Common myeloid progenitor, CD34-positive (primary cell): ENCODE results near the gene BTBD9.

Source experiments
- CTCF ChIA-PET: fragments of 350-600 bp; sonication (Branson Sonifier 250); formaldehyde crosslinking; loops from one replicate; lab custom pipeline; 2021; ENCODE audit warnings: antibody characterized with exemption; lab: Charles Lee
- POLR2A ChIA-PET: fragments of 350-600 bp; sonication (Branson Sonifier 250); formaldehyde crosslinking; loops from one replicate; lab custom pipeline; 2021; ENCODE audit warnings: antibody characterized with exemption; lab: Charles Lee
- DNase-seq, 3 donors: peaks; one replicate each; pipeline versions ENCODE4 v3.0.0 to v3.0.0-alpha.2; 2013
- H3K27ac ChIP-seq, 2 experiments: 1 replicate in 1 of 2; 2 replicates in 1 of 2; pipeline ENCODE4 v1.7.0; 2013; ENCODE audit warnings: inconsistent platforms in 2 of 2, low read length in 2 of 2, mild to moderate bottlenecking in 2 of 2, low read depth in 1 of 2, moderate library complexity in 1 of 2; ENCODE audit not compliant: severe bottlenecking in 2 of 2, insufficient read depth in 1 of 2, poor library complexity in 1 of 2
- H3K27me3 ChIP-seq, 5 experiments: replicated peaks in 2 of 5; 1 replicate in 3 of 5; 2 replicates in 2 of 5; pipeline versions ENCODE4 v1.6.1 to v1.7.0; 2013; ENCODE audit warnings: low read length in 4 of 5, mild to moderate bottlenecking in 2 of 5, moderate library complexity in 2 of 5, inconsistent platforms in 1 of 5; ENCODE audit not compliant: insufficient read depth in 5 of 5, control insufficient read depth in 4 of 5
- H3K36me3 ChIP-seq, 4 experiments: 1 replicate in 2 of 4; 2 replicates in 2 of 4; pipeline versions ENCODE4 v1.6.1 to v1.7.0; 2013; ENCODE audit warnings: low read length in 3 of 4, control low read depth in 1 of 4, mild to moderate bottlenecking in 1 of 4; ENCODE audit not compliant: control insufficient read depth in 4 of 4, insufficient read depth in 4 of 4
- H3K4me1 ChIP-seq, 4 experiments: 1 replicate in 3 of 4; 2 replicates in 1 of 4; pipeline versions ENCODE4 v1.6.1 to v1.7.1; 2013; ENCODE audit warnings: low read length in 3 of 4, mild to moderate bottlenecking in 3 of 4, control low read depth in 1 of 4, inconsistent platforms in 1 of 4, moderate library complexity in 1 of 4; ENCODE audit not compliant: control insufficient read depth in 4 of 4, insufficient read depth in 4 of 4; ENCODE audit errors: control extremely low read depth in 1 of 4
- H3K4me3 ChIP-seq, 7 experiments: 1 replicate in 4 of 7; 2 replicates in 3 of 7; pipeline versions ENCODE4 v1.5.1 to v1.7.0; 2013; ENCODE audit warnings: mild to moderate bottlenecking in 7 of 7, low read length in 6 of 7, moderate library complexity in 6 of 7, inconsistent platforms in 2 of 7, low read depth in 2 of 7, control low read depth in 1 of 7; ENCODE audit not compliant: insufficient read depth in 4 of 7, control insufficient read depth in 1 of 7; ENCODE audit errors: extremely low read depth in 1 of 7
- H3K9me3 ChIP-seq, 5 experiments: 1 replicate in 4 of 5; 2 replicates in 1 of 5; pipeline versions ENCODE4 v1.6.1 to v1.7.1; 2013; ENCODE audit warnings: low read length in 4 of 5, mild to moderate bottlenecking in 2 of 5, inconsistent platforms in 1 of 5, low read depth in 1 of 5, moderate library complexity in 1 of 5; ENCODE audit not compliant: control insufficient read depth in 4 of 5, insufficient read depth in 2 of 5; ENCODE audit errors: control extremely low read depth in 1 of 5
- WGBS: methylation state at CpG from one replicate; pipeline ENCODE4 v1.1.5; 2013; ENCODE audit not compliant: insufficient coverage; 5-methylcytosine and 5-hydroxymethylcytosine counted together

The BTBD9 gene

DNA sequence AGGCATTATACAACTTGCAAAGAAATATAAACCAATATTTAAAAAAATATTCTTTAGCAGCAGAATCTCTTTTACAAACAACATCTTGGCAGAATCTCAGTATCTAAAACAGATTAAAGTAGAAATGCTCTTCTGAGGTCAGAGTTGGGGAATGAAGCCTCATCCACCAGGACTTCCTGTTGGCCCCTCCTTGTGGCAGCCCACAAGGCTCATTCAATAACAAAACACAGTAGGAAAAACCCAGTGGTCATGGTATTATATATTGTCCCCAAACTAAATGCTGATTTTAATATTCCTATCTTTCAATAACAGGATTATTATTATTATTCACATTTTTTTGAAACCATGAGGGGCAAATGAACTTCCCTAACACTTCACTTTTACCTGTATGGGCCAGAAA, 368.6 kb downstream of the BTBD9 start:
- H3K27ac ChIP-seq: no peak overlapping the region
- DNase-seq: peak in 2 of 3 donors; percentile 25 to 35
- H3K27me3 ChIP-seq: no peaks in the 10 kb centered on the region
- H3K4me3 ChIP-seq: no peak overlapping the region
- H3K36me3 ChIP-seq: no peaks in the 10 kb centered on the region
- ChIA-PET CTCF (interaction anchor here (0.9 kb wide), 1 partner anchor 9 kb away, joined by 3 read pairs; no protein-coding TSS in a partner anchor), POLR2A (no interaction called here)
- no peaks in the 10 kb centered on the region for H3K9me3 ChIP-seq
- H3K4me1 ChIP-seq: peaks cover 0 to 10% (median 3%) of the 10 kb centered on the region in 4 experiments

DNA sequence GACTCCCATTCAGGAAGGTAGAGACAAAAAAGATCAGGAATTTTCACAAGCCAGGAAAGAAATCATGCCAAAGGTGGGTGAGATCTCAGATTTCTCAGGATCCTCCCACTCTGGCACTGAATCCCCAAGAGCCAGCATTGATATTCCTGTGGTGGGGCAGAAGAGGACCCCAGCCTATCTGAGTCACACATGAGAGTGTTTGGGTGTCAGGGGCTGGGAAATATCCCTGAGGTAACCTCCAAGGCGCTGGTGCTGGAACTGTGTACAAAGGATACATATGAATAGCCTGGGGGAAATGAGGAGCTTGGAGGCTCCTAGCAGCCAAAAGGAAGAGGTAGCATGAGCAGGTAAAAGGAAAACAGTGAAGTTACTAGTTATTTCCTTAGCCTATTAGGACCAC, 369.4 kb downstream of the BTBD9 start:
- no peaks in the 10 kb centered on the region for H3K27me3 ChIP-seq
- ChIA-PET POLR2A (no interaction called here), CTCF (interaction anchor here (0.6 to 0.7 kb wide), 2 partner anchors 16 to 68 kb away, joined by 3 to 6 read pairs; no protein-coding TSS in a partner anchor)
- no peaks in the 10 kb centered on the region for H3K36me3 ChIP-seq
- no peaks in the 10 kb centered on the region for H3K9me3 ChIP-seq
- 100% methylated on average over 1 of the region's 1 CpG for WGBS
- peaks cover 0 to 10% (median 3%) of the 10 kb centered on the region in 4 experiments for H3K4me1 ChIP-seq
- H3K4me3 ChIP-seq: no peak overlapping the region
- no peak overlapping the region for H3K27ac ChIP-seq
- DNase-seq: no peak

- ChIA-PET POLR2A (no interaction called here), CTCF (interaction anchor here (0.6 to 0.7 kb wide), 3 partner anchors 17 to 67 kb away, joined by 3 to 6 read pairs (median 3); no protein-coding TSS in a partner anchor)
- 97% methylated on average over 7 of the region's 9 CpGs for WGBS
- Histone ChIP-seq H3K36me3 (no peaks in the 10 kb centered on the region), H3K4me1 (peaks cover 0 to 10% (median 3%) of the 10 kb centered on the region in 4 experiments), H3K9me3 (no peaks in the 10 kb centered on the region), H3K4me3 (no peak overlapping the region), H3K27me3 (no peaks in the 10 kb centered on the region), H3K27ac (no peak overlapping the region)
- no peak for DNase-seq
Measured at GRCh38 chr6:38269461-38270172, 370.1 kb downstream of the BTBD9 start.

DNA sequence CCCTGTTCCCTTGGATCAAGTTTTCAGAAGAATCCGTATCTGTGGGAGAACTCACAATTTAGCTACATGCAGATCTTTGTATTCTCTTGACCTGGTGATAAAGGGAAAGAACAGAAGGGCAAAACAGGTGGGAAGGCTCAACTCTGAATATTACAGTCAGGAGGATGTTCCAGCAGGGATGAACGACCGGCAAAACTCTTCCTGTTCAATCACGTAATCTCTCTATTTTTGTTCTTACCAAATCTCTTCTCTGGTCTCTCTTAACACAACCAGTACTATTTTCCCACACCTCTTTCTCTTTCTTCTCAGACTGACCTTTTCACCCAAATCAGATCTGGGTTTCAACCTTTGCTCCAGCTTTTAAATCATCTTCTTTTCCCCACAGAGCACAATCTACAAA, 371.4 kb downstream of the BTBD9 start:
- WGBS: 100% methylated on average over 4 of the region's 4 CpGs
- no peaks in the 10 kb centered on the region for H3K36me3 ChIP-seq
- peaks cover 0 to 10% (median 3%) of the 10 kb centered on the region in 4 experiments for H3K4me1 ChIP-seq
- no peak for DNase-seq
- no peak overlapping the region for H3K27ac ChIP-seq
- H3K4me3 ChIP-seq: no peak overlapping the region
- ChIA-PET POLR2A (interaction anchor here (0.6 kb wide), 1 partner anchor 178 kb away, joined by 3 read pairs; no protein-coding TSS in a partner anchor), CTCF (no interaction called here)
- no peaks in the 10 kb centered on the region for H3K9me3 ChIP-seq
- no peaks in the 10 kb centered on the region for H3K27me3 ChIP-seq

DNA sequence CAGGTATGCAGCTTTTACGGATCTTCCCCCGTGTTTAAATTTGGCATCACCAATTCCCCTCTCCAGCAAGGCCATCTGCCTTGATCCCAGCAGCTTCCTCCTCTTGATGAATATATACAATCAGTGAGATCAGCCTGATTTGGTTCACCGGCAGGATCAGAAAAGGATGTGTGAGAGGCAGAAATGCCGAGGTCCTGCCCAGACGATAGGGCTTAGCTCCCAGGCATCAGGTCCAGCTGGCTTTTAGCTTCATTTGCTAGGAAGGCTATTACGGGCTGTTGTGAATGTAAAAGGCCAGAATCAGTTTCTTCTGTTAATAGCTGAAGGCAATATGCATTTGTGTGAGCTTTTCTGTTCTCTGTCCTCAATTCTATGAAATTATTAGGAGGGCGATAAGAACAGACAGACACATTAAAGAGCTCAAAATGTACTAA, 372.8 kb downstream of the BTBD9 start:
- no peak overlapping the region for H3K27ac ChIP-seq
- no peaks in the 10 kb centered on the region for H3K9me3 ChIP-seq
- no peaks in the 10 kb centered on the region for H3K36me3 ChIP-seq
- peaks cover 0 to 10% (median 3%) of the 10 kb centered on the region in 4 experiments for H3K4me1 ChIP-seq
- WGBS: 100% methylated on average over 4 of the region's 7 CpGs
- CTCF ChIA-PET: interaction anchor here (1.3 kb wide), 1 partner anchor 12 kb away, joined by 6 read pairs; no protein-coding TSS in a partner anchor
- DNase-seq: no peak
- H3K4me3 ChIP-seq: no peak overlapping the region
- no peaks in the 10 kb centered on the region for H3K27me3 ChIP-seq
- POLR2A ChIA-PET: no interaction called here

DNA sequence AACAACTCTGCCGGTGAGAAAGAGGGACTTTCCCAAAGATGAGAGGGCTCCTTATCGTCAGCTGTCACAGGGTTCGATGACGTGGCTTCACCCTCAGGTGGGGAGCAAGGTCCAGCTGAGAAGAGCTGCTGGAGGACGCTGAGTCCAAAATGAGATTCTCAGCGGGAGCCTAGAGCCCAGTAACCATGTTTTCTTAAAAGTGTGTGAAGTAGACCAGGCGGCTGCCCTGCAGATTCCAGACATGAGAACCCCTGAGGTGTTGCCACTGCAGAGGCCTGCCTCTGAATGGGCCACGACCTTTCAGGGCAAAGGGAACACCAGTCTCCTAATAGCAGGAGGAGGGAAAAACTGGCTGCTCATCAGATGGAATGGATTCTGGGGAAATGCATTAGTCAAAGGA, 375.1 kb downstream of the BTBD9 start:
- no peaks in the 10 kb centered on the region for H3K36me3 ChIP-seq
- ChIA-PET POLR2A (no interaction called here), CTCF (no interaction called here)
- no peaks in the 10 kb centered on the region for H3K27me3 ChIP-seq
- no peaks in the 10 kb centered on the region for H3K9me3 ChIP-seq
- WGBS: 98% methylated on average over 7 of the region's 8 CpGs
- H3K4me3 ChIP-seq: no peak overlapping the region
- no peaks in the 10 kb centered on the region for H3K4me1 ChIP-seq
- DNase-seq: no peak
- H3K27ac ChIP-seq: no peak overlapping the region

- Histone ChIP-seq H3K4me1 (no peaks in the 10 kb centered on the region), H3K27ac (no peak overlapping the region), H3K27me3 (no peaks in the 10 kb centered on the region), H3K4me3 (no peak overlapping the region), H3K36me3 (peaks cover 0 to 2% (median 0%) of the 10 kb centered on the region in 4 experiments), H3K9me3 (no peaks in the 10 kb centered on the region)
- ChIA-PET POLR2A (no interaction called here), CTCF (no interaction called here)
- WGBS: 93% methylated on average over 2 of the region's 2 CpGs
- no peak for DNase-seq
Measured at GRCh38 chr6:38262609-38263008, 377.1 kb downstream of the BTBD9 start.
